K562 treated with DMSO at 1 percent for 4 hours (cell line): ENCODE measurements around the gene OR6C6. TPM values are rescaled to one million over a fixed set of nuclear protein-coding genes. Genes with fewer than 3 reads are reported as not detected.

ENCODE experiments used
- total RNA-seq: library from RNA; unstranded; fragments of 300-600 nt; gene quantifications from 2 replicates; pipeline ENCODE4 v1.2.3, GENCODE V29; 2022; ENCODE audit not compliant: insufficient read depth

OR6C6 gene
- total RNA-seq = not detected in 2 replicates

GRCh38 chr12:55296469-55296868 is at the start of gene OR6C6:
OR6C6 (minus strand) TSS chr12:55296569; CDS start chr12:55295232, 1,337 bp downstream.

DNA sequence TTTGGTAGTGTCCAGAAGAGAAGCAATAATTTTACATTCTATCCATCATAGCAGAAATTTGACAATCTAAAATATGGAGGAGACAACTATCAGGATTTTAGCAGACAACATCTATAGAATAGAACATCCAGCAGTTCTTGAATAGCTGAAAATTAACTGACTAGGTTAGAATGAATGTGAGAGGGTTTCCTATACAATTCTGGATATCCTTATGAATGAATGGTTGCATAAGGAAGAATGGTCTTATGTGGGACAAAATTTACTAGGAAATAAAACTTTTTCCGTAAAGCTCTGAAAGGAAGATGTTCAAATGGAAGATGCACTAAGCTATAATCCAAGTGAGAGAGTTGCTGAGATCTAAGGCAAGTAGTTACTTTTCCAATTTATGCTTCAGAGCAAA is 34.1 kb upstream of the OR6C6 start, which contains the start of gene OR6C3:
TSS of gene OR6C3 (plus strand) at position 301 of the 400 bp plus-strand sequence. CDS start 955 bp downstream, outside the sequence.

GRCh38 chr12:55314043-55314442 is 17.7 kb upstream of the OR6C6 start, which contains the start of gene OR6C1:
OR6C1 (plus strand) TSS chr12:55314343; CDS start chr12:55320600, 6,257 bp downstream.

DNA sequence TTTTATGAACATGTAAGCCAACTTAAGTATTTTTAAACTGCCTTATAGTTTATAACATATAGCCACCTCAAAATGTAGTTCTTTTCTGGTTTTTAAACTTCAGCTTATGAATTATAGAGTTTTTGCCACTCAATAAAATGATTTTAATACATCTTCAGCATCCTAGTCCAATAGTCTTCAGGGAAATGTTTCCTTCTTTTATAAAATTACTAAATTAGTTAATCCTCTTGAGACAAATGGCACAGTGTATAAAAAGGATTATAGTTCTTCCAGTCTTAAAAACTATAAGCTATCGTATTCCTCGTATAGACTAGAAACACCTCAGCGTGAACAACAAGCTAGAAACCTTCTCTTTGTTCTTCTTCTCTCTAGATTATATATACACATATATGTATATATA is 52.1 kb downstream of the OR6C6 start, which contains the start of gene OR6C74:
TSS of gene OR6C74 (plus strand) at position 301 of the 400 bp plus-strand sequence. CDS start 2,679 bp downstream, outside the sequence.

Other genes with a start within 250 kb of the OR6C6 start
- not detected in 2 replicates for gene OR9K2, start 170.2 kb downstream of the OR6C6 start, total RNA-seq
- not detected in 2 replicates for gene OR10A7, start 75.5 kb downstream of the OR6C6 start, total RNA-seq
- not detected in 2 replicates for gene OR6C74, start 52.0 kb downstream of the OR6C6 start, total RNA-seq
- gene OR6C1, start 17.8 kb upstream of the OR6C6 start, total RNA-seq = not detected in 2 replicates
- not detected in 2 replicates for gene OR6C3, start 34.2 kb upstream of the OR6C6 start, total RNA-seq
- not detected in 2 replicates for gene OR6C75, start 66.4 kb upstream of the OR6C6 start, total RNA-seq
- gene OR6C65, start 104.0 kb upstream of the OR6C6 start, total RNA-seq = not detected in 2 replicates
- gene OR6C76, start 129.7 kb upstream of the OR6C6 start, total RNA-seq = not detected in 2 replicates
- gene OR6C2, start 147.5 kb upstream of the OR6C6 start, total RNA-seq = not detected in 2 replicates
- not detected in 2 replicates for gene OR6C70, start 173.6 kb upstream of the OR6C6 start, total RNA-seq
- gene OR6C68, start 195.8 kb upstream of the OR6C6 start, total RNA-seq = not detected in 2 replicates